ENCODE data around the gene FOXP1.

Gene FOXP1

DNA sequence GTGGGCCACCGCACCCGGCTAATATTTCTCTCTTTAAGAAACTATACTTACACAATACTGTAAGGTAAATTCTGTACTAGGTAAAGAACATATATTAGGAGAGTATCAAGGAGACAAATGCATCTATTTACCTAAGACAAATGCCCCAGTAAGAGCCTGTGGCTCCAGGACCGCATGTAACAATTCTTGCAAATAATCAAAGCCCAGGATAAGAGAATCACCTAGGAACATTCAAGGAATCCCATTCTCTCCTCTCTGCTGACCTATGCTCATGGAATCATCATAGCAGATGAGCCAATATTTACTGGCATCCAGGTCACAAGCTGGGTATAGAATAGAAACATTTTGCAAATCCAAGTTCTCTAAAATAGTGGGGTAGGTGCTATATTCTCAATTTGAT lies 347.7 kb downstream of the FOXP1 start:
- DNase-seq (ENCODE audit: low read depth): no peak
- peaks cover 11% of the 10 kb centered on the region for H3K4me1 ChIP-seq (ENCODE audit: control insufficient read depth, insufficient read depth, low read length)
- no peaks in the 10 kb centered on the region for H3K36me3 ChIP-seq (ENCODE audit: control insufficient read depth, insufficient read depth, low read length, severe bottlenecking)
- H3K27me3 ChIP-seq (replicated peaks; ENCODE audit: control insufficient read depth, insufficient read depth, low read length): no peaks in the 10 kb centered on the region
- H3K4me3 ChIP-seq (ENCODE audit: low read length): no peak overlapping the region
- no peak overlapping the region for H3K9ac ChIP-seq (ENCODE audit: low read length)
- no peaks in the 10 kb centered on the region for H3K9me3 ChIP-seq (ENCODE audit: control insufficient read depth, low read length)

GRCh38 chr3:71232895-71233294 lies 350.6 kb downstream of the FOXP1 start:
- Histone ChIP-seq H3K27me3 (replicated peaks; ENCODE audit: control insufficient read depth, insufficient read depth, low read length) (no peaks in the 10 kb centered on the region), H3K36me3 (ENCODE audit: control insufficient read depth, insufficient read depth, low read length, severe bottlenecking) (no peaks in the 10 kb centered on the region)
- no peak for DNase-seq (ENCODE audit: low read depth)

DNA sequence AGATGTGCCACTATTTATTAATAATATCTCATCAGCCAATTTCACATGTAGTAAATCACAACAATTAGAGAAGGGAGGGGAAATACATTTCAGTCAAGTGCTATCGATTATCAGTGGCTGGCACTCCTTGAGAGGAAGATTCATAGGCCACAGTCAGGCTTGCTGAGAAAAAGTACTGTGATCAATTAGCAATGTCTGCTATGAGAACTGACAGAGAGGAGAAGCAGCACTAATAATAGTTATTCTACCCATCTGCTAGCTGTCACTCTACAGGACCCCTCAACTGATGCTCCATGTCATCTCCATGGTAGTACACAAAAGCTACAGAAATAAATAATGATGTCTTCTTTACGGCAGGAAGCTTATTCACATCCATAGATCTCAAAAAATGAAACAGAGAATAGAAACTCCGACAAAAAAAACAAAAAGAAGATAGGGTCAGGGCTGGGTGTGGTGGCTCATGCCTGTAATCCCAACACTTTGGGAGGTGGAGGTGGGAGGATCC lies 351.3 kb downstream of the FOXP1 start:
- no peaks in the 10 kb centered on the region for H3K27me3 ChIP-seq (replicated peaks; ENCODE audit: control insufficient read depth, insufficient read depth, low read length)
- DNase-seq (ENCODE audit: low read depth): no peak
- H3K4me3 ChIP-seq (ENCODE audit: low read length): no peak overlapping the region
- H3K9ac ChIP-seq (ENCODE audit: low read length): no peak overlapping the region
- H3K4me1 ChIP-seq (ENCODE audit: control insufficient read depth, insufficient read depth, low read length): peaks cover 7% of the 10 kb centered on the region
- H3K36me3 ChIP-seq (ENCODE audit: control insufficient read depth, insufficient read depth, low read length, severe bottlenecking): no peaks in the 10 kb centered on the region
- H3K9me3 ChIP-seq (ENCODE audit: control insufficient read depth, low read length): no peaks in the 10 kb centered on the region

More at GRCh38 chr3:71232895-71233294, 350.6 kb downstream of the FOXP1 start:
- H3K9me3 ChIP-seq (ENCODE audit: control insufficient read depth, low read length): no peaks in the 10 kb centered on the region
- H3K4me3 ChIP-seq (ENCODE audit: low read length): no peak overlapping the region
- no peak overlapping the region for H3K9ac ChIP-seq (ENCODE audit: low read length)
- H3K4me1 ChIP-seq (ENCODE audit: control insufficient read depth, insufficient read depth, low read length): peaks cover 7% of the 10 kb centered on the region

GRCh38 chr3:71231680-71232079 lies 351.8 kb downstream of the FOXP1 start:
- Histone ChIP-seq H3K4me3 (ENCODE audit: low read length) (no peak overlapping the region), H3K36me3 (ENCODE audit: control insufficient read depth, insufficient read depth, low read length, severe bottlenecking) (no peaks in the 10 kb centered on the region), H3K27me3 (replicated peaks; ENCODE audit: control insufficient read depth, insufficient read depth, low read length) (no peaks in the 10 kb centered on the region), H3K9me3 (ENCODE audit: control insufficient read depth, low read length) (no peaks in the 10 kb centered on the region), H3K4me1 (ENCODE audit: control insufficient read depth, insufficient read depth, low read length) (peaks cover 7% of the 10 kb centered on the region), H3K9ac (ENCODE audit: low read length) (no peak overlapping the region)
- no peak for DNase-seq (ENCODE audit: low read depth)

DNA sequence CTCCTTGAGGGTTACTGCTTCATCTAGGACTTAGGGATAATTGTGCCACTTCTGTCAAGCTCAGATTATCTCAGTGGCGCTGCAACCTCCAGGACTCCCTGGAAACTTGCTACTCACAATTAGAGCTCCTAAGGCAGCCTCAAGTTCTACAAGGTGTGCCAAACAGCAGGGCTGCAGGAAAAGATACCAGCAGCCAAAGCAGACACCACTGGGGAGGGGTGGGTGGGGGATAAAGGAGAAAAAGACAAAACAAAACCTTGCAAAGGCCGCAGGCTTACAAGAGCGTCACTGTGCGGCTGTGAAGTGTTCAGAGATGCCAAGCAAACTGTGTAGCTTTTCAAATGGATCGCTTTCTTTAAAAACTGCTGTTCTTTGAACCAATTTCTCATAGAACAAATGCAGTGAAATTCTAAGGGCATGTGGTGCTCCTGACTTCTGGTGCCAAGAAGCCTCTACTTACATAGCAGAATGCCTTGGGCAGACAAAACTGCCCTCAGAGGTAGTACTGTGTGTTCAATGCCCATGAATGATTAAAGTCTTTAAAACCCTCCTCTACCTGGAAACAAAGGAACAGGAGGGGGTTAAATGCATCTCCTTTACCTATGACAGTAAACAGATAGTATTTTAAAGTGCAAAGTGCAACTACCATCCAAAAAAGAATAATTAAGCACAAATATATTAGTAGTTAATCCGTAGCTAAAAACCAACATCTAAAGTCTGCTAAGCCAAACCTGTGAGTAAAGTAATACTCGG lies 353.4 kb downstream of the FOXP1 start:
- H3K36me3 ChIP-seq (ENCODE audit: control insufficient read depth, insufficient read depth, low read length, severe bottlenecking): no peaks in the 10 kb centered on the region
- H3K4me1 ChIP-seq (ENCODE audit: control insufficient read depth, insufficient read depth, low read length): peaks cover 8% of the 10 kb centered on the region
- no peaks in the 10 kb centered on the region for H3K9me3 ChIP-seq (ENCODE audit: control insufficient read depth, low read length)
- no peaks in the 10 kb centered on the region for H3K27me3 ChIP-seq (replicated peaks; ENCODE audit: control insufficient read depth, insufficient read depth, low read length)
- no peak overlapping the region for H3K9ac ChIP-seq (ENCODE audit: low read length)
- DNase-seq (ENCODE audit: low read depth): no peak
- H3K4me3 ChIP-seq (ENCODE audit: low read length): no peak overlapping the region

DNA sequence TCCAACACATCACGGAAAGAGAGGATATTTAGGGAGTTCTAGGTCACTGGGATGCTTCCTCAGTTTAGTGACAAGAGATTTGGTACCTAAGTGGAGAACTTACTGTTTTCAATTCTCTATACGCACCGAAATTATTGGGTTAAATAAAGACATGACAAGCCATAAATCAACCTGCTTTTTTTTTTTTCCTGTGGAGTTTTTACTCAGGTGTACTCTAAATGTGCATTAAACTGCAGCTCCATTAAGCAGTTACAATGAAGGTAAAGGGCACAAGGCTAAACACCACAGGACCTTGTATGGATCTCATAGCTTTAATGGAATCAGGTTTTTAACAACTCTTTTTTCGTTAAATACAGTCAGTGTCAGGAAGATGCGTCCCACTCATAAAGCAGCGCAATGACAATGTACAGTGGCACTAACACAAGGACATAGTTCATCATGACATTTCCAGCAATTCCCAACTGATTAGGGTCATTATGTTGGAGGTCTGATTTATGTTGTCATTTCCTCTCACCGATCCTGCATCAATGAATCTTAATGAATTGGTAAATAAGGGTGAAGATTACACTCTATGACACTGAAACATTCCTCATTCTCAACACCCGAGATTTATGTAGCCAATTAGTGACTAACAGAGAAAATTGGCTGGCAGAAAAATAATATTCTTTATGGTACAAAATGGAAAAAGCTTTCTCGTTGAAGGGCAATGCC lies 355.2 kb downstream of the FOXP1 start:
- DNase-seq (ENCODE audit: low read depth): no peak
- H3K9me3 ChIP-seq (ENCODE audit: control insufficient read depth, low read length): no peaks in the 10 kb centered on the region
- no peak overlapping the region for H3K9ac ChIP-seq (ENCODE audit: low read length)
- no peak overlapping the region for H3K4me3 ChIP-seq (ENCODE audit: low read length)
- H3K36me3 ChIP-seq (ENCODE audit: control insufficient read depth, insufficient read depth, low read length, severe bottlenecking): no peaks in the 10 kb centered on the region
- peaks cover 8% of the 10 kb centered on the region for H3K4me1 ChIP-seq (ENCODE audit: control insufficient read depth, insufficient read depth, low read length)
- H3K27me3 ChIP-seq (replicated peaks; ENCODE audit: control insufficient read depth, insufficient read depth, low read length): no peaks in the 10 kb centered on the region

DNA sequence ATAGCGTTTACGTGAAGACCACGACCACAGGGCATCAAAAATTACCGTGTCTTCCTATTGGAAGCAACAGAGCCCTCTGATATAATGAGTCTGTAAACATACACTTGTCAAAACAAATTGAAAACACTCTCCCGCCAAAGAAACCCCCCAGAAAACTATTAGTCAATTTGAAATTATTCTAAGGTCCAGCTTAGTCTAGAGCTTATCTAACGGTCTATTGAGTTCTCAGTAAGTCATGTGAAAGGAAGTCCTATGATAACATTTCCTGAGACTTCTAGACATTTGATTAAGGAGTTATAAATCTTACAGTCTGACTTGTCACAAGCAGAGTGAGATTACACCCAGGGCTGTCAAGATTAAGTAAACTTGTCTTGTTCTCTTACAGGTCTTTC lies 356.3 kb downstream of the FOXP1 start:
- no peaks in the 10 kb centered on the region for H3K36me3 ChIP-seq (ENCODE audit: control insufficient read depth, insufficient read depth, low read length, severe bottlenecking)
- H3K4me1 ChIP-seq (ENCODE audit: control insufficient read depth, insufficient read depth, low read length): peaks cover 8% of the 10 kb centered on the region
- no peak overlapping the region for H3K4me3 ChIP-seq (ENCODE audit: low read length)
- no peaks in the 10 kb centered on the region for H3K27me3 ChIP-seq (replicated peaks; ENCODE audit: control insufficient read depth, insufficient read depth, low read length)
- no peaks in the 10 kb centered on the region for H3K9me3 ChIP-seq (ENCODE audit: control insufficient read depth, low read length)
- DNase-seq (ENCODE audit: low read depth): no peak
- no peak overlapping the region for H3K9ac ChIP-seq (ENCODE audit: low read length)

DNA sequence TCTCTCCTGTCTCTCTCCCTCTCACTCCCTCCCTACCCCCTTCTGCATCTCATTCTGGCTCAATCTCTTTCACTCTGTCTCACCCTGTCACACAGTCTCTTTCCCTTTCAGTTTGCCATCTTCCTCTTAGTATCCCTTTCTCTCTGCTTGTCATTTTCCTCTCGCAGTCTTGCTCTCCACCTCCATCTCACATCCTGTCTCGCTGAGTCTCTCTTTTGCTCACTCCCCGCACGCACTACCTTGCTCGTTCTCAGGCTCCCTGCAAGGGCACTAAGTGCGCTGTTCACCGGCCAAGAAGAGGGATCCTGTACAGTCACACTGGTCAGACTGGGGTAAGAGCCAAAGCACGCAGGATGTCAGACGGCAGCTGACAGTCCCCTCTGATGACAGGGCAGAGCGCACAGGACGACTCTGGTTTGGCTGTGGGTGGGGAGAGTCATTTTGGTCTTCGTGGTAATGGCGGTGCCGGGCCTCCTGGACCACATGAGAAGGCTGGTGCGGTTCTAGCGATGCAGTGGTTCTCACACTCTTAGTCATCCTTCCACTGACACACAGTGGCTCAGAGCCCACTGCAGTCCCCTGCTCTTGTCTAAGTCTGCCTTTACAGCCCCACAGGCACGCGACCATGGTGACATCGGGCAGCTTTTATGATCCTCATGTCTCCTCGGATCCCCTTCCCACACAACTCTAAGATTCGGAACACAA lies 356.8 kb downstream of the FOXP1 start:
- no peak for DNase-seq (ENCODE audit: low read depth)

GRCh38 chr3:71225951-71226564 lies 357.5 kb downstream of the FOXP1 start:
- Histone ChIP-seq H3K4me3 (ENCODE audit: low read length) (peak overlapping the region; percentile 59), H3K9me3 (ENCODE audit: control insufficient read depth, low read length) (no peaks in the 10 kb centered on the region), H3K27me3 (replicated peaks; ENCODE audit: control insufficient read depth, insufficient read depth, low read length) (no peaks in the 10 kb centered on the region), H3K4me1 (ENCODE audit: control insufficient read depth, insufficient read depth, low read length) (peaks cover 8% of the 10 kb centered on the region), H3K9ac (ENCODE audit: low read length) (peak overlapping the region; percentile 64), H3K36me3 (ENCODE audit: control insufficient read depth, insufficient read depth, low read length, severe bottlenecking) (no peaks in the 10 kb centered on the region)
- no peak for DNase-seq (ENCODE audit: low read depth)

More for the DNA sequence above, 356.8 kb downstream of the FOXP1 start:
- Histone ChIP-seq H3K36me3 (ENCODE audit: control insufficient read depth, insufficient read depth, low read length, severe bottlenecking) (no peaks in the 10 kb centered on the region), H3K9me3 (ENCODE audit: control insufficient read depth, low read length) (no peaks in the 10 kb centered on the region), H3K4me3 (ENCODE audit: low read length) (no peak overlapping the region), H3K9ac (ENCODE audit: low read length) (no peak overlapping the region), H3K27me3 (replicated peaks; ENCODE audit: control insufficient read depth, insufficient read depth, low read length) (no peaks in the 10 kb centered on the region), H3K4me1 (ENCODE audit: control insufficient read depth, insufficient read depth, low read length) (peaks cover 8% of the 10 kb centered on the region)

DNA sequence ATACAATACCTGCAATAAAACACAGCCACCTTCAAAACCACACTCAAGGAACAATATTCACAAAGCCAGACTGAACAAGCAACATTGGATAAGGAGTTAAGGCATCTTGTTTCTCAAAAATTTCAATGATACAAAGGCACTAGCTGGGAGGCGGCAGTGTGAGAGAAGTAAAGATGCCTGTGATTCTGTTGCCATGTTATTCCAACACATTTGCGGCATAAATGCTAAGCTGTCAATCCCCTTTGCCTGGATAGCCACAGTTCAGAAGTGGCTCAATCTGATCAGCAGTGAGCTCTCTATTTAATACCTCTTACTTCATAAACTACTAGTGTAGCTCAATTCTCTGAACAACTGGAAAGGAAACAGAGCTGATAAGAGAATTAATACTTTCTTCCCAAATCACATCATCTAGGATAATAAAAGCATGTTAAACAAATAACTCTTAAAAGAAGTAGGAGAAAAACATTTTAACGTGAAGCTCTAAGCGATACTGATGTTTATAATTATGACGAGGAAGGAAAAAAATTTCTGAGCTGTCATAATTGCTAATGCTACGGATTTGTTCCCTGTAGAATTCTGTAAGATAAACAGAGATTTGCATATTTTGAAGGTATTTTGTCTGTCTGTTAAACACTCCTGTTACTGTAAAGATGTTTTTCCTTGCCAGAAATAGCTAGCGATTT lies 358.4 kb downstream of the FOXP1 start:
- no peaks in the 10 kb centered on the region for H3K9me3 ChIP-seq (ENCODE audit: control insufficient read depth, low read length)
- no peaks in the 10 kb centered on the region for H3K36me3 ChIP-seq (ENCODE audit: control insufficient read depth, insufficient read depth, low read length, severe bottlenecking)
- DNase-seq (ENCODE audit: low read depth): peak; percentile 38
- peak overlapping the region; percentile 59 for H3K4me3 ChIP-seq (ENCODE audit: low read length)
- H3K27me3 ChIP-seq (replicated peaks; ENCODE audit: control insufficient read depth, insufficient read depth, low read length): no peaks in the 10 kb centered on the region
- H3K4me1 ChIP-seq (ENCODE audit: control insufficient read depth, insufficient read depth, low read length): peaks cover 8% of the 10 kb centered on the region
- H3K9ac ChIP-seq (ENCODE audit: low read length): peak overlapping the region; percentile 64
